ENCODE measurements around the gene ATM. TPM values are rescaled to one million over a fixed set of nuclear protein-coding genes. Genes with fewer than 3 reads are reported as not detected.
"Not testable (repeated sequence)": the region's sequence is repeated elsewhere in the genome, so short reads cannot be mapped to it uniquely, and the experiment has no call there.

The ATM gene
- total RNA-seq, 3 donors from 2014 or later = 21.0 to 26.8 (median 23.5) TPM

DNA sequence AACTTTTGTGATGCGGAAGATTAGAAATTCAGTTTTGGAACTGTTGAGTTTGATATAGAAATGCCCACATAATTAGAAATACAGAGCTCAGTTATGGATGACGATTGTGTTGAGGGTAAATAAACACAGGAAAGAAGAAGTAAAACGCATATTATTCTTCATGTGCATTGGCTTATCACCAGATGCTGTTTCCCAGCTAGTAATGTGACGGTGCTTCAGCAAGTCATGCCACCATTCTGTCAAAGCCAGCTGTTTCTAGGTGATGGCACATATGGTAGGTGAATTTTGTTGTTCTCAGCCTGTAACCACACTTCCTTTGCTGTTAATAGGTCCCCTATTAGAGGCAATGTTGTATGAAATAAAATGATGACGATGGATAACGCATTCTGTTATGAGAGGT lies 175.6 kb downstream of the ATM start:
- H3K4me3 Mint-ChIP-seq = no peak overlapping the region

DNA sequence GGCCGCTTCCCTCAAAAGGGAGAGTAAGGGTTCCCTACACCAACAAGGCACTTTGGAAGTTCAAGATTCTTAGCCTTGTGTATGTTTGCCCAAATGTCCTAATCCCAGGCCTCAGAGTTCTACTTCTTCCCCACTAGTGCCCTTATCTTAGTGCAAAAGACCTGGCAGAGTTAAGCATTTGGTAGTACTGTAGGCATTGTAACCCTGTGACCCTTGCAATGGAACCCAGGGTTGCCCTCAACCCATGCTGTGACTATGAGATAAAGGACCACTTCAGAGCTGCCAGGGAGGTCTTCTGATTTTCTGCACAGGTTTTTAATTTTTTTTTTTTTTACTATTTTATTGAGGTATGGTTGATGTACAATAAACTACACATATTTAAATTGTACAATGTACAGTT lies 179.4 kb downstream of the ATM start:
- no peaks in the 10 kb centered on the region for H3K36me3 Mint-ChIP-seq (ENCODE audit: insufficient read depth)
- H3K9me3 Mint-ChIP-seq = no peaks in the 10 kb centered on the region
- H3K4me3 Mint-ChIP-seq = no peak overlapping the region
- ATAC-seq = no peak
- no peak for DNase-seq
- no peaks in the 10 kb centered on the region for H3K4me1 Mint-ChIP-seq (ENCODE audit: low read depth)
- no peaks in the 10 kb centered on the region for H3K27me3 Mint-ChIP-seq (ENCODE audit: low read depth)

More for the DNA sequence above, 175.6 kb downstream of the ATM start:
- no peaks in the 10 kb centered on the region for H3K4me1 Mint-ChIP-seq (ENCODE audit: low read depth)
- no peaks in the 10 kb centered on the region for H3K27me3 Mint-ChIP-seq (ENCODE audit: low read depth)
- H3K36me3 Mint-ChIP-seq (ENCODE audit: insufficient read depth) = no peaks in the 10 kb centered on the region
- no peak for ATAC-seq
- H3K9me3 Mint-ChIP-seq = no peaks in the 10 kb centered on the region
- no peak for DNase-seq

- no peak for ATAC-seq
- H3K4me1 Mint-ChIP-seq (ENCODE audit: low read depth) = no peaks in the 10 kb centered on the region
- no peak overlapping the region for H3K4me3 Mint-ChIP-seq
- no peaks in the 10 kb centered on the region for H3K9me3 Mint-ChIP-seq
- DNase-seq = no peak
- H3K36me3 Mint-ChIP-seq (ENCODE audit: insufficient read depth) = no peaks in the 10 kb centered on the region
- no peaks in the 10 kb centered on the region for H3K27me3 Mint-ChIP-seq (ENCODE audit: low read depth)
Observed at GRCh38 chr11:108403052-108403451, 180.2 kb downstream of the ATM start.

DNA sequence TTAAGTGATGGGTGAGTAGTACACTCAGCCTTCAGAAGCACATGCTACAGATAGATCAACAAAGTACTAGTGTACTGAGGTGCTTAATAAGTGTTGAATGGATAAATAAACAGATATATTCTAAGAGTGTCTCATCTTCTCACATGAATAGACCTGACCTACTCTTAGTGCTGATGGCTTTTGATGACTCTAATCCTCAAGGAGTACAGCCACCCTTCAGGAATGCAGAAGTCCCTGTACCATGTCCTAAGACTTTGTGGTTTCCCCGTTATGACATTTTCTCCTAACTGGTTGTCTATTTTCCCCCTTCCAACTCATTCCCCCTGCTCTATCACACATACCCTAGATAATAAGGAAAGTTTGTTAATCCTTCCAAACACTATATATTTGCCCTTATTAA lies 182.8 kb downstream of the ATM start:
- H3K36me3 Mint-ChIP-seq (ENCODE audit: insufficient read depth) = peaks cover 1% of the 10 kb centered on the region
- no peak overlapping the region for H3K4me3 Mint-ChIP-seq
- peaks cover 3% of the 10 kb centered on the region for H3K9me3 Mint-ChIP-seq
- no peak for ATAC-seq
- no peaks in the 10 kb centered on the region for H3K27me3 Mint-ChIP-seq (ENCODE audit: low read depth)
- no peak for DNase-seq
- no peaks in the 10 kb centered on the region for H3K4me1 Mint-ChIP-seq (ENCODE audit: low read depth)

DNA sequence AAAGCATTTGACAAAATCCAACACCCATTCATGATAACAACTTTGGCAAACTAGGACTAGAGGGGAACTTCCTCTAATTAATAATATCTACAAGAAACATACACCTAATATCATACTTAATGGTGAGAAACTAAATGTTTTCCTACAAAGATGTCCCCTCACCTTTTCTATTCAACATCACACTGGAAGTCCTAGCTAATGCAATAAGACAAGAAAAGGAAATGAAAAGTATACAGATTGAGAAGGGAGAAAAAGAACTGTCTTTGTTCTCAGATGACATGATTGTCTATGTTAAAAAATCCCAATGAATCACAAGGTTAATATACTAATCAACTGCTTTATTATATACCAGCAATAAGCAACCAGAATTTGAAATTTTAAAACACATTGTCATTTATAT lies 192.1 kb downstream of the ATM start:
- no peak for DNase-seq
- H3K27me3 Mint-ChIP-seq (ENCODE audit: low read depth) = no peaks in the 10 kb centered on the region
- H3K4me1 Mint-ChIP-seq (ENCODE audit: low read depth) = no peaks in the 10 kb centered on the region
- no peak for ATAC-seq
- no peaks in the 10 kb centered on the region for H3K36me3 Mint-ChIP-seq (ENCODE audit: insufficient read depth)
- no peaks in the 10 kb centered on the region for H3K9me3 Mint-ChIP-seq
- H3K4me3 Mint-ChIP-seq = no peak overlapping the region

- not testable (repeated sequence) for H3K4me3 Mint-ChIP-seq; ATAC-seq; H3K27me3 Mint-ChIP-seq (ENCODE audit: low read depth); H3K4me1 Mint-ChIP-seq (ENCODE audit: low read depth); H3K36me3 Mint-ChIP-seq (ENCODE audit: insufficient read depth); H3K9me3 Mint-ChIP-seq
- DNase-seq = peak; percentile 25
Observed at GRCh38 chr11:108417551-108417950, 194.7 kb downstream of the ATM start.

Other genes starting within 250 kb of the ATM start
- gene CUL5, start 214.2 kb upstream of the ATM start, total RNA-seq = 10 to 100 TPM; 44.3 to 49.6 (median 48.9) TPM
- gene ACAT1, start 101.5 kb upstream of the ATM start, total RNA-seq = 10 to 100 TPM; 42.1 to 52.8 (median 47.6) TPM
- 10 to 100 TPM; 23.2 to 24.7 (median 24.4) TPM for gene NPAT, start 429 bp upstream of the ATM start, total RNA-seq
- under 1 TPM; 0.79 to 0.92 (median 0.91) TPM for gene C11orf65, start 244.5 kb downstream of the ATM start, total RNA-seq